Medulla oblongata (tissue), 1 donor: Measurements from ENCODE around the gene AHCTF1.
A peak's percentile ranks its signal among the peaks of the same experiment; 100 is the strongest.
"Not testable (repeated sequence)": the region's sequence is repeated elsewhere in the genome, so short reads cannot be mapped to it uniquely, and the experiment has no call there.

Experiments
- DNase-seq: peaks from one replicate; pipeline ENCODE4 v3.0.0-alpha.2; 2015; ENCODE audit errors: extremely low spot score

Gene AHCTF1

GRCh38 chr1:246923482-246923881 is 8.3 kb downstream of the AHCTF1 start:
- DNase-seq: no peak

DNA sequence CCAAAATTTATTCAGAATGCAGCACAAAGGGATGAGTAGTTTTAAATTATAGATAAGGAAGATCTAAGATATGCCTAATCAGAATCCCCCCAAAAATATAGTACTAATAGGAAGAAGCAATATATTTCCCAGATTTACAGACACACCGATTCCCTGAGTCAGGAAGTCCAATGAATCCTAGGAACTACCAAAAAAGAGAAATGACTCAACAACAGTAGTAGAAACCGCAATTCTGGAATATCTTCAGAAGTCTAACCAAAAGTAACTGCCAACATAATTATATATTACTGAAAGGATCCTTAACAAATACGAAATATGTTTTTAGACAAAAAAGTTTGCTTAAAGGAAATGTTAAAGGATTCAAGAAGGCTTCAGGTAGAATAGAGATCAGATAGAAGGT is 10.3 kb downstream of the AHCTF1 start:
- no peak for DNase-seq

- DNase-seq: no peak
Measured at GRCh38 chr1:246919902-246920301, 11.8 kb downstream of the AHCTF1 start.

GRCh38 chr1:246916026-246916923 is 15.5 kb downstream of the AHCTF1 start:
- not testable (repeated sequence) for DNase-seq

GRCh38 chr1:246907472-246907871 is 24.3 kb downstream of the AHCTF1 start:
- DNase-seq: peak; percentile 71

GRCh38 chr1:246906833-246907232 is 24.9 kb downstream of the AHCTF1 start:
- no peak for DNase-seq

- no peak for DNase-seq
Measured at GRCh38 chr1:246901874-246902273, 29.9 kb downstream of the AHCTF1 start.

DNA sequence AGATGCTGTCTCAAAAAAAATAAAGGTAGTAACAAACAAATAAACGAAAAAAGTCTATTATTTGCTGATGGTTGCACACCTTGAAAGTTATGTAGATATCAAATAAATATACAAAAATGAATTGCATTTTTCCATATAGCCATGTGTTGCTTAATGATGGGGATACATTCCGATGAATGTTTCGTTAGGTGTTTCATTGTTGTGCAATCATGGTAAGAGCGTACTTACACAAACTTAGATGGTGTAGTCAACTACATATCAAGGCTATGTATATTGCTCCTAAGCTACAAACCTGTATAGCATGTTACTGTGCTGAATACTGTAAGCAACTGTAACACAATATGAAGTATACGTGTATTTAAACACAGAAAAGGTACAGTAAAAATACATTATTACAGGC is 34.4 kb downstream of the AHCTF1 start:
- no peak for DNase-seq

- no peak for DNase-seq
Measured at GRCh38 chr1:246893191-246893939, 38.4 kb downstream of the AHCTF1 start.

DNA sequence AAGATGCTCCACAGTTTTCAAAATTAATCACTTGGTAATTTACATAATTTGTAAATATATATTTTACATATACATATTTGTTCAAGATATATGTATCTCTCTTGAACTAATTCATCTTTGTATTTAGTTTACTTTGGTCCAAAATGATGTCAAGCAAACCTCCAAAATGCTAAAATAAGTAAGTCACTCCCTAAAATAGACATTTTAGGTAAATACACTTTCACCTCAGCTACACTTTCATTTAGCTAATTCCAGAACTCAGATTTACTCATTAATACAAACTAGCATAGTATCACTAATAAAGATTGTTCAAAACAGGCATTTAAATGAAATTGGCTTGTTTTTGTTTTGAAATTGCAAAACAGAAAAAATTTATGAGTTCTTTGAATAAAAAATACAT is 40.6 kb downstream of the AHCTF1 start:
- no peak for DNase-seq

DNA sequence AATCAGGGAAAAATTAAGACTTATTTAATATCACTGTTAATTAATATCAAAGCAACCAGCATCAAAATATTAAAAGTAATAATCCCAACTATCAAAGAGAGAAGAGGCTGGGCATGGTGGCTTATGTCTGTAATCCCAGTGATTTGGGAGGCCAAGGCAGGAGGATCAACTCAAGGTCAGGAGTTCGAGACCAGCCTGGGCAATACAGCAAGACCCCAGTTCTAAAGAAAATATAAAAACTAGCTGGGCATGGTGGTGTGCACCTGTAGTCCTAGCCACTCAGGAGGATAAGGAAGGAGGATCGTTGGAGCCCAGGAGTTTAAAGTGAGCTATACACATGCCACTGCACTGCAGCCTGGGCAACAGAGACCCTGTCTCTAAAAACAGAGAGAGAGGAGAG is 43.2 kb downstream of the AHCTF1 start:
- DNase-seq: no peak

- DNase-seq: not testable (repeated sequence)
Measured at GRCh38 chr1:246885389-246885788, 46.4 kb downstream of the AHCTF1 start.

GRCh38 chr1:246878551-246878950 is 53.2 kb downstream of the AHCTF1 start:
- DNase-seq: no peak

GRCh38 chr1:246876431-246876830 is 55.3 kb downstream of the AHCTF1 start:
- no peak for DNase-seq

GRCh38 chr1:246875041-246876026 is 56.4 kb downstream of the AHCTF1 start:
- DNase-seq: no peak

DNA sequence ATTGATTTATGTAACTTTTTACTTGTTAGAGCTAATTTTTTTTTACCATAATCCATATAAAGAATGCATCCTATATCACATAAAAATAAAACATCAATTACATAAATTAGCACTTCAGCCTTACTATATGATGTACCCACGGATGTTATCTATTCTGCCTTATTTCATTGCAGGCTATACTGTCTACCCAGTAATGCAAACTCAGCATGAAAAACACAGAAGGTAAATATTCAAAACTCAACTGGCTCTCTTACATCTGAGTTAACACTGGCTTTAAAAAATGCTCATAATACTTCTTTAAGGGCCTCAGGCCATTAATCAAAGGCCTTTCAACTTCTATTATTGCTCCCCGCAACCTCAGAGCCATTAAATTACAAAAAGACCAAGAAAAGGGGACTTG is 65.8 kb downstream of the AHCTF1 start:
- DNase-seq: no peak

DNA sequence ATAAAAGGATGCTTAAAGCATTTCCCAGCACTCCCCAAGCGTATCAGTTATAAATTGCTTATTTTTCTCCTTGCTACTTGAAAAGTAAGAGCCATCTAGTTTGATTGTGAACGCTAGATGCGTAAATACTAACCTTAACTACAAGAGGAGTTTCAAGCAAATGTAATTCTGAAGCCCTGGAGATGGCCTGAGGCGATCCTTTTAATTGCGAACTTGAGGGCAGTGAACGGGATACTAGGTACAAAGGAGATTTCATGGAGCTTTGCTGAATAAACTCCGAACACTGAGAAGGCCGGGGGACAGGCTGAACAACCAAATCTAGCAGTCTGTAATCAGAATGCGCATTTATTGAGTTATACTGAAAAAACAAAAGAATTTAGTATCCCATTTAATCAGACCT is 68.0 kb downstream of the AHCTF1 start:
- DNase-seq: not testable (repeated sequence)

GRCh38 chr1:246860401-246860800 is 71.3 kb downstream of the AHCTF1 start:
- DNase-seq: no peak

- no peak for DNase-seq
Measured at GRCh38 chr1:246856371-246856770, 75.4 kb downstream of the AHCTF1 start.

- not testable (repeated sequence) for DNase-seq
Measured at GRCh38 chr1:246850640-246851039, 81.1 kb downstream of the AHCTF1 start.

- no peak for DNase-seq
Measured at GRCh38 chr1:246843876-246844275, 87.9 kb downstream of the AHCTF1 start.

DNA sequence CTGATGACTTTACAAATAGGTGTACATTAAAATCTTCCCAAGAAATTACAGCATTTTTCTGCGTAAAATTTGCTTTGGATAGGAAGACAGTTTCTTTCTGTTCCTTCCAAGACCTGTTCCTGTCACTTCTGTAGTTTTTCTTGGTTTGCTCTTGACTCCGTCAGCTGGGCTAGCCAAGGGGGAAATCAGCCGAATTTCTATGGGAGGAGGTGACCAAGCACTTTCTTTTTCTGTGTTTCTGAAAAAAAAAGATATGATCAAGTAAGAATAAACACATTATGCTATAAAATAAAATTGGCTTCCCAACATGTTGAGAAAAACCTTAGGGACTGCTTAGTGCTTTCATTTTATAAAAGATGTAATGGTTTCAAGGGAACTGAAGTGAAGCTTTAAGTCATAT is 91.0 kb downstream of the AHCTF1 start:
- DNase-seq: not testable (repeated sequence)
